NCI-H2196 (cell line): ENCODE data around the gene DDX46.
"Not testable (repeated sequence)": the region's sequence is repeated elsewhere in the genome, so short reads cannot be mapped to it uniquely, and the experiment has no call there.

ENCODE experiments used
- DNase-seq: peaks from one replicate; lab custom pipeline; 2025; ENCODE audit not compliant: unreplicated experiment; lab: John Stamatoyannopoulos, UW

Gene DDX46

DNA sequence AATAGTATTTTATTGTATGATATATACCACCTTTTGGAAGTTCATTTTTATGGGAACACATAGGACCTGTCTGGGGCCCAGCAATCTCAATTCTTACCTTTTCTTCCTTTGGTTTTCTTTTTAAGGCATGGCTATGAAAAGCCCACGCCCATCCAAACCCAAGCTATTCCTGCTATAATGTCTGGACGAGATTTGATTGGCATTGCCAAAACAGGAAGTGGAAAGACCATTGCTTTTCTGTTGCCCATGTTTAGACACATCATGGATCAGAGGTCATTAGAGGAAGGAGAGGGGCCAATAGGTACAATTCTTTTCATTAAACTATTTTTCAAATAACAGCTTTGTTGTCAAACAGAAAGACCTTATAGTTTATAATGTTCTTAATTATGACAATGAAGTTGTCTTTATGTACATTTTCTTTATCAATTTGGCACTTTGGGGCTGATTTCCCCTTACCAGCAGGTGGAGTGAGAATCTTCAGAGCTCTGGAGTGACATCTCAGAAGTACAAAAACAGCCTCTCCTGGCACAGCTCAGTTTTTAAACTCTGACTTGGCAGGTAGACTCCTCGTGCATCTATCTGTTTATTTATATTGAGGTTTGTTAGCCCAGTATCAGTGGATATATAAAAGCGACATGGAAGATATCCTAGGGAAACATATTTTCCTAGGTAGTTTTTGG, 25.8 kb downstream of the DDX46 start:
- no peak for DNase-seq

DNA sequence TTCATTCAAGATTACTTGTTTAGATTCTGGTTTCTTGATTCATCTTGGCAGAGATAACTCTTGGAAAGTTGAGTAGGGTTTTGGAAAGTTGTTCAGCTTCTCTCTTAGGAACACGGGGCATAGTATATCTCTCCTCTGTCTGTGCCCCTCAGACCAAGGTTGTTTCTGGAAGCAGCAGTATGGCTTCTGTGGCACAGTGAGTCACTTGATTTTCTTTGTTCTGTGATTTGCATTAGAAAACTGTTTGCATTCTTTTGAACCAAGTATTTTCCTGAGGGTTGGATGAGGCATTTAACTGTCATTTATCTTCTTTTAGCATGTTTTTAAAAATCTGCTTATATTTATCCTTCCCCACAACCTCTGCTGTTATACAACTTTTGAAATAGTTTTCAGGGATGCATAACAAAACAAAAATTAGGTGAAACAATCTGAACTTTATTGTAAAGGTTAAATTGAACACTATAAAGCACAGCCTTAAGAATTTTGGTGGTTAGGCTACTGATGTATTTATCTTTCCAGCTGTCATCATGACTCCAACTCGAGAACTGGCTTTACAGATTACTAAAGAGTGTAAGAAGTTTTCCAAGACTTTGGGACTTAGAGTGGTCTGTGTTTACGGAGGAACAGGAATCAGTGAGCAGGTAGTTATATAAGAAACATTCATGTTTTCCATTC, 26.5 kb downstream of the DDX46 start:
- no peak for DNase-seq

DNA sequence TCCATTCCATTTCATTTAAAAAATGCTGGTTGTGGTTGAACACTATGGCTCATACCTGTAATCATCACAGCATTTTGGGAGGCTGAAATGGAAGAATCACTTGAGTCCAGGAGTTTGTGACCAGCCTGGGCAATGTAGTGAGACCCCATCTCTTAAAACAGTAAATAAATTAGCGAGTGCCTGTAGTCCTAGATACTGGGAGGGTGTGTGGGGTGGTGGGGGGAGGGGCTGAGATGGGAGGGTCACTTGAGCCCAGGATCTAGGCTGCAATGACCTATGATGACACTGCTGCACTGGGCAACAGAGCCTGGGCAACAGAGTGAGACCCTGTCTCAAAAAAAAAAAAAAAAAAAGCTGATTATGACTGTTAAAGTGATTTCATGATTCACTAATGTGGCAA, 29.1 kb downstream of the DDX46 start:
- DNase-seq = no peak

DNA sequence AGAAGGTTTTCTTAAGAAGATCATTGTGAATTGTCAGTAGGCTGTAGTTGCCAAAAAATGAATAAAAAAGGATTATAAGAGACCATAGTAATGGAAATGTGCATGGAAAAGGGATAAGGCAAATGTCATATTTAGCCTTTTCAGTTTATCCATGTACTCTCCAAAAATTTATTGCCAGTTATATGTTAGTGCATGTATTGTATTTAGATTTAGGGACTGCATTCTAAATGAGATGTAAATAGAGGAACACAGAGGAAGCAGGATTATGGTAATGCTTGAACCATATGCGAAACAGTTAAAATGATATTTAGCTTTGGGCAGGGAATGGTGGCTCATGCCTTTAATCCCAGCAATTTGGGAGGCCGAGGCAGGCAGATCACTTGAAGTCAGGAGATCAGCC, 33.0 kb downstream of the DDX46 start:
- DNase-seq = no peak

DNA sequence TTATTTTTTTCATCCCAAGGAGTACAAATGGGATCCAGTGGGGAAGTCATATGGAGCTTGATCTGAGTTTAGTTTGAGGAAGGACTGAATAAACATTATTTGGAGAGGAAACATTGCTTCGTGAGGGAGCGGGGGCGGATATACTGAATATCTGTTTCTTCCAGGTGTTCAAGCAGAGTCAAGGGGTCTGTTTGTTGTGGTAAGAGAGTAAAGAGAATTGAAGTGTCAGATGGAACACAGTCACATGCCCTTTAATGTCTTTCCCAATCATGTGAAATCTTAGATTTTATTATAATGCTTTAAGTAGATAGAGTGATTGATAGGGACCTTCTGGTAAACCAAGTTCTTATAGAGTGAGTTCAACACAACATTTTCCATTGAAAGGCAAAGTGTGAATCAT, 33.7 kb downstream of the DDX46 start:
- DNase-seq = no peak

DNA sequence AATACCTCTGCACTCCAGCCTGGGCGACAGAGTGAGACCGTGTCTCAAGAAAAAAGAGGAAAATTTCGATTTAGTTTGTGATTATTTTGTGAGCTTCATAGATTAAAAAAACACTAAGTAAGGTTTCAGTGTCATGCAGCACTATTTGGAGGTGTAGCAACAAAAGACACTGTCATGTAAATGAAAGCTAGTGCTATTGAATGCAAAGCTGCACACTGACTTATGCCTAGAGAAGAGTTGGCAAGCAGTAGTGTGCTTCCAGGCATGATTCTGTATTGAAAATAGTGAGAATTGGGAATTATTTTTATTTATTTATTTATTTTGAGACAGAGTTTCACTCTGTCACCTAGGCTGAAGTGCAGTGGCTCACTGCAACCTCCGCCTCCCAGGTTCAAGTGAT, 34.5 kb downstream of the DDX46 start:
- no peak for DNase-seq

DNA sequence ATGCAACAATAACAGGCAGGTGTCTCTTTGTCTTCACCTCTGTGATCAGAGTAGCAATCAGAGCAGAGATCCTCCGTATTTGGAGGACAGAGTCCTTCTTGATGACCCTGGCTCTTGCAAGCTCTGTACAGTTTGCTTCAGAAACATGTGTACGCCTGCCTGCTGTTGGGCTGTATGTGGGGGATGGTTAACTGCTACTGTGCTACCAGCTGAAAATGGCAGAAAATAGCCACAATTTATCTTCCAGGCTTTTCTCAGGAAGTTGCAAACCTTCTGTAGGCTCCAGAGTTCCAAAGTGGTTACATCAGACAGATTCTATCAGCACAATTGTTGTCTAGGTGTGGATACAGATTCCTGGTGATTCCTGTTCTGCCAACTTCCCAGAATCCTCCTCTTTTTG, 35.5 kb downstream of the DDX46 start:
- DNase-seq = no peak

DNA sequence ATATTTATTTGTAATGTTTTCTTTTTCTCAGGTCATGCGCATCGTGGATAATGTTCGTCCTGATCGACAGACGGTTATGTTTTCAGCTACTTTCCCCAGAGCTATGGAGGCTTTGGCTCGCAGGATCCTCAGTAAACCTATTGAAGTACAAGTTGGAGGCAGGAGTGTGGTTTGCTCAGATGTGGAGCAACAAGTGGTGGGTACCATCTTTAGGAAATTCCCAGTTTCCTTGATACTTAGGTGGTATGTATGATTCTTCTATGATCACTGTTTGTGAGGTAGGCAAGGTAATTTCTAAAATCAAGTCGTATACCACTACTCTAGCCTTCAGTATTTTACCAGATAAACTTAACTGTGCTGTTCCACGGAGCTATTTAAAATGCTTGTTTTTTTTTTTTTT, 36.2 kb downstream of the DDX46 start:
- no peak for DNase-seq

DNA sequence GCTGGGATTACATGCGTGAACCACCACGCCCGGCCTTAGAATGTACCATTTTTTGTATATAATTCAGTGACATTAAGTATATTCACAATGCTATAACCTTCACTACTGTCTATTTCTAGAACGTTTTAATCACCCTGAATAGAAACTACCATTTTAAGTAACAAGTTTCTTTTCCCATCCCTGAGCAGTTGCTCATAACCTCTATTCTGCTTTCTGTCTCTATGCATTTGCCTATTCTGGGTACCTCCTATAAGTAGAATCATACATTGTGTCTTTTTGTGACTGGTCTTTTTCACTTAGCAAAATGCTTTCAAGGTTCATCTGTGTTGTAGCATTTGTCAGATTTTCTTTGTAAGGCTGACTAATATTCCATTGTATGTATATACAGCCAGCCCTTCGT, 39.9 kb downstream of the DDX46 start:
- no peak for DNase-seq

DNA sequence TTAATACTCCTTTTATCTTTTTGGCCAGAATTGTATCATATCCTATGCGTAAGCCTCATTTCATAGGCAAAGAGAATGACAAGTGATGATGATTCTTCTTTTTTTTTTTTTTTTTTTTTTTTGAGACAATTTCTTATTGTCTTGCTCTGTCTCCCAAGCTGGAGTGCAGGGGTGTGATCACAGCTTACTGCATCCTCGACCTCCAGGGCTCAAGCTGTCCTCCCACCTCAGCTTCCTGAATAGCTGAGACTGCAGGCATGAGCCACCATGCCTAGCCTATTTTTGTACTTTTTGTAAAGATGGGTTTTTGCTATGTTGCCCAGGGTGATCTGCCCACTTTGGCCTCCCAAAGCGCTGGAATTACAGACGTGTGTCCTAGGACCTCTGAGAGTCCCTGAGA, 45.2 kb downstream of the DDX46 start:
- no peak for DNase-seq

DNA sequence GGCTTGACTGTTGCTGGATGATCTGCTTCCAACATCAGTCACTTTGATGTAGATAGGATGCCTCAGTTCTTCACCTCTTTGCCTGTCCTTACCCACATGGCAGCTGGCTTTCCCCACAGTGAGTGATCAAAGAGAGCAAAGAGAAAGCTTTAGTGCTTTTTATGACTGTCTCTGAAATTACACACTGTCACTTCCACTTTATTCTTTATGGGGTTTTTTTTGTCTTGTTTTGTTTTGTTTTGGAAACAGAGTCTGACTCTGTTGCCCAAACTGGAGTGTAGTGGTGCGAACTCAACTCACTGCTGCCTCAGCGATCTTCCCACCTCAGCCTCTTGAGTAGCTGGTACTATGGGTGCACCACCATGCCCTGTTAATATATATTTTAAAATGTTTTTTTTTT, 54.8 kb downstream of the DDX46 start:
- no peak for DNase-seq

DNA sequence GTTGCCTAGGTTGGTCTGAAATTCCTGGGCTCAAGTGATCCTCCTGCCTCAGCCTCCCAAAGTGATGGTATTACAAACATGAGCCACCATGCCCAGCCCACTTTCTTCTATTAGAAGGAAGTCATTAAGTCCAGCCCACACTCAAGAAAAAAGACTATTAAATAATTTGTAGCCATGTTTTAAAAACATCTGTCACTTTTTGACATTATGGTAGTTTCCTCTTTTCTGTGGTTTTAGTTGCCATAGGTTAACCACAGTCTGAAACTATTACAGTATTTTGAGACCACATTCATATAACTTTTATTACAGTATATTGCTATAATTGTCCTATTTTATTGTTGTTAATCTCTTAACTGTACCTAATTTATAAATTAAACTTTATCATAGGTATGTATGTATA, 55.2 kb downstream of the DDX46 start:
- no peak for DNase-seq

DNA sequence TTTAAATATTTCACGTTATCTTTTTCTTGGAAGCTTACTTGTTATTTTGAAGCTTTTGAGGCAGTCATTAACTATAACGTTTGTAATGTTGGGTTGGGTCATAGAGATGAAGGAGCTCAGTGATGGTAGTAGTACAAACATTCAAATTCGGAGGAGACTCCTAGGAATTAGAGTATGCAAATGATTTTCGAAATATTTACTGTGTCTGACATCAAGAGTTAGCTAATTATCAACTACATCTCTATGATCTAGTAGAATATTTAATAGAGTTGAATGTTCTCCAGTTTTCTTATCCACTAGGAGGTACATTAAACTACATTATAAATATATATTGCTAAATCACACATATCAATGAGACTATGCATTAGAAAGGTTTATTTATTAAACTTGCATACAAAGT, 58.4 kb downstream of the DDX46 start:
- DNase-seq = no peak

DNA sequence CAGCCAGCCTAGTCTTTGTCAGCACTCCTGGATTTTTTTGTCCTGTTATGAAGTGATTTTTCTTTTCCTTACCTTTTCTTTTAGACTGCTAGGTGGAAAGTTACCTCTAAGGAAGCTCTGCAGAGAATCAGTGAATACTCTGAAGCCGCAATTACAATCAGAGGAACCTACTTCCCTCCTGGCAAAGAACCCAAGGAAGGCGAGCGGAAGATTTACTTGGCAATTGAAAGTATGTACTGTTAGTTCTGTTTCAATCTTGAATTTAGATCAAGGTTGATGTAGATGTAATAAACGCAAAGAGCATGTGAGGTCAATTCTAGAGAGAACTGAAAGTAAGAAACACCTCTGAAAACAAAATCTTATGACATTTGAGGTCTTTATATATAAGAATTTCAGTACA, 60.2 kb downstream of the DDX46 start:
- DNase-seq = no peak

DNA sequence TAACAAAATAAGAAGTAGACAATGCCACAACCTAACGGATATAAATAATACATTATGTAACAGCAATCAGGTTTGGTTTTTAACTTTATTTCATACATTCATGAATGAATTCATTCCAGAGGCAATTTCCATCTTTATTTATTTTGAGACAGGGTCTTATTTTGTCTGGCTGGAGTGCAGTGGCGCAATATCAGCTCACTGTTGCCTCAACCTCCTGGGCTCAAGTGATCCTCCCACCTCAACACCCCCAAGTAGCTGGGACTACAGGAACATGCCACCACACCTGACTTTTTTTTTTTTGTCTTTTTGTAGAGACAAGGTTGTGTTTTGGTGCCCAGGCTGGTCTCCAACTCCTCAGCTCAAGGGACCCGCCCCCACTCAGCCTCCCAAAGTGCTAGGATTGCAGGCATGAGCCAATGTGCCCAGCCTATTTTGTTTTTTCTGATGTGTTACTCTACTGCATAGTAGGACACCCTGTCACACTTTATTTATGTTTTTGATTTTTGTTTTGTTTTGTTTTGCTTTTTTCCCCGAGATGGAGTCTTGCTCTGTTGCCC, 60.9 kb downstream of the DDX46 start:
- DNase-seq = no peak

DNA sequence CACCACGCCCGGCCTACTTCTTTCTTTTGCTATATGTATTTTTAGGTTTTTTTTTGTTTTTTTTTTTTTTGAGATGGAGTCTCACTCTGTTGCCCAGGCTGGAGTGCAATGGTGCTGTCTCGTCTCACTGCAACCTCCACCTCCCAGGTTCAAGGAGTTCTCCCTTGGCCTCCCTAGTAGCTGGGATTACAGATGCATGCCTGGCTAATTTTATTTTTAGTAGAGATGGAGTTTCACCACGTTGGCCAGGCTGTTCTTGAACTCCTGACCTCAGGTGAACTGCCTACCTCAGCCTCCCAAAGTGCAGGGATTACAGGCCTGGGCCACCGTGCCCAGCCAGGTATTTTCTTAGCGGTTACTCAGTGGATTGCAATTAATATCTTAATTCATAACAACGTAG, 63.3 kb downstream of the DDX46 start:
- DNase-seq = no peak

DNA sequence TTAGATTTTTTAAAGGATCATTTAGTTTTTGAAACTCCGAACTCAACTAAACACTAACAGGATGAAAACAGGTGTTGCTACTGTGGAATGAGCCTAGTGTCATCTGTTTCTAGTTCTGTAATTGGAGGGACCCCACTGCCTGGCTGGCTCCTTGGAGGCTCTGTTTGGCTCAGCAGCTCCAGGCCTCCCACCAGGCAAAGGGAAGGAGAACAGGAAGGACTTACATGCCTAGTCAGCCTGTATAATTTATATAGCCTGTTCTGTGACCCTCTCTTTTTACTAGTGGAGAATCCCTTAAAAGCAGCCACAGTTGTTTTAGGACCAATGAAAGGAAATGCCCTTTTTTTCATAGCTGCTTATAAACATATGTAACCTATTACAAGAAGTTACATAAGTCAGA, 66.1 kb downstream of the DDX46 start:
- no peak for DNase-seq

DNA sequence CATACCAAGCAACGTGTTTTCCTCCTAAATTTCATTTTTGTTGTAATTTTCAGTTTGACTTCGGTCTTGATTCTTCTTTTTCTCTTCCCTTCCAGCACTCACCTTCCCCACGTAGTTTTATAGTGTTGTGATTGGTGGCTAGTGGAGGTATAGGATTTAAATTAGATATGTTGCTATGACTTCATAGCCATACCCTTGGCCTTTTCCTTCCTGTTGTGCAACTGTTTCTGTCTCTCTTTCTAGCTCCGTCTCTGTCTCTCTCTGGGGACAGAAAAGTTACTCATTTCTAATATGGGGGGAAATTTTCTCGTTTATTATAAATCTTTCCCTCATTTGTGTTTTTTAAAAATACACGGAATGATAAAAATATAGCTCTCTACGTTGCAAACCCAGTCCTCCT, 66.6 kb downstream of the DDX46 start:
- no peak for DNase-seq

DNA sequence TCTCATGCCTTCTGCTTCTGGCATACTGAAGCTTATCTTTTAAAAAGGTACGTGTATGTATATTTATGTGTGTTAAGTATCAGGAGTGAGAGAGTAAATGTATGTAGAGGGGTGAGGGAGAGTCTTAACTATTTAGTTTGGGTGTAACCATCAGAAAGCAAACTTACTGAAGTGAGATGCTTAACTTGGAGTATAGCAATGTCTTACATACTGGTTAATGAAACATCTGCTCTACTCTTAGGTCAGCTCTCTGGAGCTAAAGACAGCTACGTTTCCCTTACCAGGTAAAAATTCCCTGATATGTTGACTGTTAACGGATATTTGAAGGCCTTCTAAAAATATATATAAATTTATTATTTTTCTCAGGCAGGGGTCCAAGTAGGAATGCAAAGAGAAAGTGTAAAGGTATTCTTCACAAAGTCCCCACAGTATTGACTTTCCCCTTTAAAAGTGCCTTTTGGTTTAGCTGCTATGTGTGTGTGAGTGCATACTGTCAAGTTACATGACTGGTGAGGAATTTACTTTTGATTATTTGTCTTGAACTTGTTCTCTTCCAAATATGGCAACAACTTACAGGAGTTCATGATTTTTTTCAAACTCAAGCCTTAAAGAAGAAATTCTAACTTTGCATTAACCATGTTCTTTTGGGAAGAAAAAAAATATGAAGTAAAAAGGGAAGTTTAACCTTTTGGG, 74.9 kb downstream of the DDX46 start:
- DNase-seq = no peak

DNA sequence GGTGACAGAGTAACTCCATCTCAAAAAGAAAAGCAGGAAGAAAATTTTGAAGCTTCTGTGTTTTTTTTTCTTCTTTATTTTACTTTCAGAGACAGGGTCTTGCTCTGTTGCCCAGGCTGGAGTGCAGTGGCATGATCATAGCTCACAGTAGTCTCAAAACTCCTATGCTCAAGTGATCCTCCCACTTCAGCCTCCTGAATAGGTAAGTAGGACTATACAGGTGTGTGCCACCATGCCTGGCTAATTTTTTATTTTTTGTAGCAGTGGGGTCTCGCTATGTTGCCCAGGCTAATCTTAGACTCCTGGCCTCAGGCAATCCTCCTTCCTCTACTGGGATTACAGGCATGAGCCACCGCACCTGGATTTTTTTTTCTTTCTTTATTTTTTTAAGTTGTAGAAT, 77.0 kb downstream of the DDX46 start:
- DNase-seq = no peak

DNA sequence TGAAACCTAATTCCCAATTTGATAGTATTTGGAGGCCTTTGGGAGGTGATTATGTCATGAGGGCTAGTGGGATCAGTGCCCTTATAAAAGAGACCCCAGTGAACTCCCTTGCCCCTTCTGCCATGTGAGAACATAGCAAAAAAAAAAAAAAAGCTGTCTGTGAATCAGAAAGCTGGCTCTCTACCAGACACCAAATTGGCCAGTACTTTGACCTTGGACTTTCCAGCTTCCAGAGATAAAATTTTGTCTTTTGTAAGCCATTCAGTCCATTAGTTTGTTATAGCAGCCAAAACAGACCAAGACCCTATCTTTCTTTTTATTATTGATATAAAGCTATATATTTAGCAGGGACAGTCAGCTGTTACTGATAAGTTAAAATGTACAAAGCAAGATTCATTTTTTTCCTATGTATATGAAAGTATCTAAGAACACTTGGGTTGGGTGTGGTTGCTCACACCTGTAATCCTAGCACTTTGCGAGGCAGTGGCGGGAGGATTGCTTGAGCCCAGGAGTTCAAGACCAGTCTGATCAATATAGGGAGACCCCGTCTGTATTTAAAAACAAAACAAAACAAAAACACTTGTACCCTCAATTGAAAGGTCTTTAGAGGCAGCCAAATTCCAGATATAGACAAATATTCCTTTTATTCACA, 79.1 kb downstream of the DDX46 start:
- DNase-seq = no peak

DNA sequence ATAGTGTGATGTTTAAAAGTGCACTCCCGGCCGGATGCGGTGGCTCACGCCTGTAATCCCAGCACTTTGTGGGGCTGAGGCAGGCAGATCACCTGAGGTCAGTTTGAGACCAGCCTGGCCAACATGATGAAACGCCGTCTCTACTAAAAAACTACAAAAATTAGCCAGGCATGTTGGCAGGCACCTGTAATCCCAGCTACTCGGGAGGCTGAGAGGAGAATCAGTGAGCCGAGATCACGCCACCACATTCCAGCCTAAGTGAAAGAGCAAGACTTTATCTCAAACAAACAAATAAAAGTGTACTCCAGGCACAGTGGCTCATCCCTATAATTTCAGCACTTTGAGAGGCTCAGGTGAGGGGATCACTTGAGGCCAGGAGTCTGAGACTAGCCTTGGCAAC, 79.8 kb downstream of the DDX46 start:
- not testable (repeated sequence) for DNase-seq
